WTC11 (cell line): ENCODE measurements around the gene MTA1. TPM values are rescaled to one million over a fixed set of nuclear protein-coding genes. Genes with fewer than 3 reads are reported as not detected.

Source experiments
- ATAC-seq: fragments of 200-7000 bp; cut with Tn5 transposase; 2 replicates; pipeline ENCODE4 v1.10.0; 2021; ENCODE audit warnings: mild to moderate bottlenecking, moderate library complexity
- CTCF ChIA-PET: fragments of 300-600 bp; sonication (Branson Sonifier 250); formaldehyde crosslinking; loops from one replicate; lab custom pipeline; 2021; ENCODE audit warnings: antibody characterized with exemption; lab: Charles Lee
- POLR2A ChIA-PET: fragments of 350-600 bp; sonication (Branson Sonifier 250); formaldehyde crosslinking; loops from one replicate; lab custom pipeline; 2021; ENCODE audit warnings: antibody characterized with exemption; lab: Charles Lee
- DNase-seq: peaks from one replicate; pipeline ENCODE4 v3.0.0; 2021; ENCODE audit warnings: low spot score
- H3K27ac Mint-ChIP-seq: 2 replicates; pipeline ENCODE4 v1.8.0; 2021; ENCODE audit warnings: mixed read lengths
- H3K27me3 Mint-ChIP-seq: 2 replicates; pipeline ENCODE4 v1.8.0; 2021; ENCODE audit warnings: low read depth, mild to moderate bottlenecking, moderate library complexity, mixed read lengths
- H3K36me3 Mint-ChIP-seq: 2 replicates; pipeline ENCODE4 v1.8.0; 2021; ENCODE audit warnings: mixed read lengths
- H3K4me1 Mint-ChIP-seq: 2 replicates; pipeline ENCODE4 v1.8.0; 2022; ENCODE audit warnings: mixed read lengths
- H3K4me3 Mint-ChIP-seq: 2 replicates; pipeline ENCODE4 v1.8.0; 2021; ENCODE audit warnings: mild to moderate bottlenecking, moderate library complexity, mixed read lengths
- H3K9me3 Mint-ChIP-seq: 2 replicates; pipeline ENCODE4 v1.8.0; 2021; ENCODE audit warnings: mixed read lengths
- AFF4 ChIP-seq: sonication (generic); formaldehyde crosslinking; IDR thresholded peaks from 2 replicates; pipeline ENCODE4 v1.8.1; 2023; ENCODE audit warnings: mild to moderate bottlenecking, missing genetic modification reagents, borderline replicate concordance
- ATF6 ChIP-seq: sonication (generic); formaldehyde crosslinking; IDR thresholded peaks from 2 replicates; pipeline ENCODE4 v1.8.1; 2023; ENCODE audit warnings: mild to moderate bottlenecking, missing genetic modification reagents
- CTCF ChIP-seq: fragments of 200-600 bp; IDR thresholded peaks from 2 replicates; pipeline ENCODE4 v1.8.0; 2022; ENCODE audit warnings: antibody characterized with exemption
- E2F1 ChIP-seq: sonication (generic); formaldehyde crosslinking; IDR thresholded peaks from 2 replicates; pipeline ENCODE4 v1.8.0; 2022; ENCODE audit warnings: mild to moderate bottlenecking, missing genetic modification reagents
- E2F4 ChIP-seq: sonication (generic); formaldehyde crosslinking; IDR thresholded peaks from 2 replicates; pipeline ENCODE4 v1.8.1; 2022; ENCODE audit warnings: low read depth, mild to moderate bottlenecking, moderate library complexity, missing genetic modification reagents, borderline replicate concordance
- EMX1 ChIP-seq: fragments of 250-450 bp; sonication (Bioruptor Pico); IDR thresholded peaks from 2 replicates; pipeline ENCODE4 v1.8.0; 2021; ENCODE audit warnings: mild to moderate bottlenecking
- ESRRA ChIP-seq: sonication (generic); formaldehyde crosslinking; IDR thresholded peaks from 2 replicates; pipeline ENCODE4 v1.8.1; 2022; ENCODE audit warnings: mild to moderate bottlenecking, missing genetic modification reagents, borderline replicate concordance
- FOXJ3 ChIP-seq: sonication (generic); formaldehyde crosslinking; IDR thresholded peaks from 2 replicates; pipeline ENCODE4 v1.9.0; 2021; ENCODE audit warnings: missing genetic modification reagents, mild to moderate bottlenecking, borderline replicate concordance
- FOXK1 ChIP-seq: sonication (generic); formaldehyde crosslinking; IDR thresholded peaks from 2 replicates; pipeline ENCODE4 v1.8.0; 2022; ENCODE audit warnings: mild to moderate bottlenecking, moderate library complexity, missing genetic modification reagents
- FOXP4 ChIP-seq: sonication (generic); formaldehyde crosslinking; IDR thresholded peaks from 2 replicates; pipeline ENCODE4 v1.8.0; 2022; ENCODE audit warnings: mild to moderate bottlenecking, missing genetic modification reagents
- HMGA2 ChIP-seq: fragments of 250-450 bp; sonication (Bioruptor Pico); IDR thresholded peaks from 2 replicates; pipeline ENCODE4 v1.4.0; 2021; ENCODE audit warnings: mild to moderate bottlenecking, moderate library complexity
- IRF2 ChIP-seq: sonication (generic); formaldehyde crosslinking; IDR thresholded peaks from 2 replicates; pipeline ENCODE4 v1.8.0; 2022; ENCODE audit warnings: low read depth, missing genetic modification reagents, borderline replicate concordance
- MLX ChIP-seq: sonication (generic); formaldehyde crosslinking; IDR thresholded peaks from 2 replicates; pipeline ENCODE4 v1.8.1; 2023; ENCODE audit warnings: mild to moderate bottlenecking, missing genetic modification reagents, moderate library complexity
- NR2C2 ChIP-seq: sonication (generic); formaldehyde crosslinking; IDR thresholded peaks from 2 replicates; pipeline ENCODE4 v1.8.0; 2022; ENCODE audit warnings: mild to moderate bottlenecking, missing genetic modification reagents
- PREB ChIP-seq: sonication (generic); formaldehyde crosslinking; IDR thresholded peaks from 2 replicates; pipeline ENCODE4 v1.8.1; 2022; ENCODE audit warnings: mild to moderate bottlenecking, missing genetic modification reagents, moderate library complexity, borderline replicate concordance
- PRRX2 ChIP-seq: fragments of 250-450 bp; sonication (Bioruptor Pico); IDR thresholded peaks from 2 replicates; pipeline ENCODE4 v1.8.0; 2021; ENCODE audit warnings: mild to moderate bottlenecking
- SP1 ChIP-seq: sonication (generic); formaldehyde crosslinking; conservative IDR thresholded peaks from 2 replicates; pipeline ENCODE4 v1.8.1; 2022; ENCODE audit warnings: missing genetic modification reagents
- TEAD4 ChIP-seq: sonication (generic); formaldehyde crosslinking; IDR thresholded peaks from 2 replicates; pipeline ENCODE4 v1.8.0; 2022; ENCODE audit warnings: mild to moderate bottlenecking, missing genetic modification reagents
- ZBTB21 ChIP-seq: sonication (generic); formaldehyde crosslinking; IDR thresholded peaks from 2 replicates; pipeline ENCODE4 v1.8.1; 2023; ENCODE audit warnings: mild to moderate bottlenecking, missing genetic modification reagents, borderline replicate concordance
- ZNF121 ChIP-seq: sonication (generic); formaldehyde crosslinking; IDR thresholded peaks from 2 replicates; pipeline ENCODE4 v1.8.0; 2023; ENCODE audit warnings: missing genetic modification reagents
- ZNF317 ChIP-seq: sonication (generic); formaldehyde crosslinking; IDR thresholded peaks from 2 replicates; pipeline ENCODE4 v1.8.1; 2023; ENCODE audit warnings: low read depth, mild to moderate bottlenecking, moderate library complexity, missing genetic modification reagents, borderline replicate concordance
- ZNF396 ChIP-seq: fragments of 250-450 bp; sonication (Bioruptor Pico); IDR thresholded peaks from 2 replicates; pipeline ENCODE4 v1.8.0; 2021; ENCODE audit warnings: mild to moderate bottlenecking, moderate library complexity, borderline replicate concordance
- ZNF671 ChIP-seq: fragments of 250-450 bp; sonication (Bioruptor Pico); IDR thresholded peaks from 2 replicates; pipeline ENCODE4 v1.8.0; 2021; ENCODE audit warnings: mild to moderate bottlenecking
- total RNA-seq: library from RNA; stranded (reverse); gene quantifications from 3 replicates; pipeline ENCODE4 v1.2.3, GENCODE V29; 2021

The MTA1 gene
- total RNA-seq, 1 experiment from 2014 or later, result 279 TPM

GRCh38 chr14:105440554-105440900 lies 20.9 kb downstream of the MTA1 start:
- ChIA-PET POLR2A (no interaction called here), CTCF (interaction anchor here (0.7 to 2.0 kb wide), 2 partner anchors 8 to 40 kb away, joined by 3 to 8 read pairs; no protein-coding TSS in a partner anchor)
- H3K4me3 Mint-ChIP-seq, result no peak overlapping the region
- peaks cover 2% of the 10 kb centered on the region; the same call in 1 of the 2 replicates for H3K4me1 Mint-ChIP-seq
- H3K36me3 Mint-ChIP-seq, result peaks cover 20% of the 10 kb centered on the region
- no peak for ATAC-seq
- no peak for TF ChIP-seq E2F4 (CRISPR knock-in tag)
- no peak for TF ChIP-seq FOXK1 (CRISPR knock-in tag)
- TF ChIP-seq FOXP4, result no peak
- TF ChIP-seq NR2C2 (CRISPR knock-in tag), result no peak
- TF ChIP-seq CTCF, result no peak
- TF ChIP-seq IRF2 (CRISPR knock-in tag), result no peak
- TF ChIP-seq FOXJ3, result no peak
- TF ChIP-seq PREB (CRISPR knock-in tag), result no peak
- TF ChIP-seq TEAD4 (CRISPR knock-in tag), result no peak
- no peak for TF ChIP-seq ZNF671 (CRISPR knock-in tag)
- TF ChIP-seq ESRRA (CRISPR knock-in tag), result no peak
- TF ChIP-seq HMGA2 (CRISPR knock-in tag), result no peak
- TF ChIP-seq ZBTB21 (CRISPR knock-in tag), result no peak
- TF ChIP-seq E2F1 (CRISPR knock-in tag), result no peak
- no peaks in the 10 kb centered on the region for H3K9me3 Mint-ChIP-seq
- no peak overlapping the region for H3K27ac Mint-ChIP-seq
- no peak for DNase-seq
- no peaks in the 10 kb centered on the region for H3K27me3 Mint-ChIP-seq

- Mint-ChIP-seq H3K36me3 (peaks cover 20% of the 10 kb centered on the region), H3K4me3 (no peak overlapping the region), H3K27me3 (no peaks in the 10 kb centered on the region), H3K9me3 (no peaks in the 10 kb centered on the region), H3K4me1 (peaks cover 2% of the 10 kb centered on the region; the same call in 1 of the 2 replicates), H3K27ac (no peak overlapping the region)
- ChIA-PET CTCF (interaction anchor here (0.7 to 2.0 kb wide), 2 partner anchors 7 to 40 kb away, joined by 3 to 8 read pairs; no protein-coding TSS in a partner anchor), POLR2A (no interaction called here)
- DNase-seq (no peak), ATAC-seq (no peak)
- no peak for TF ChIP-seq AFF4
- TF ChIP-seq MLX (CRISPR knock-in tag), result no peak
- TF ChIP-seq ZNF121 (CRISPR knock-in tag), result no peak
- TF ChIP-seq PRRX2, result no peak
- TF ChIP-seq ZNF396, result no peak
- TF ChIP-seq SP1, result no peak
- no peak for TF ChIP-seq EMX1 (CRISPR knock-in tag)
- no peak for TF ChIP-seq ZNF317 (CRISPR knock-in tag)
- TF ChIP-seq NR2C2 (CRISPR knock-in tag), result no peak
- TF ChIP-seq ATF6 (CRISPR knock-in tag), result no peak
These were observed 21.4 kb downstream of the MTA1 start for GRCh38 chr14:105440992-105441391.
